ENCODE results near the gene UNC13B.

Gene UNC13B

DNA sequence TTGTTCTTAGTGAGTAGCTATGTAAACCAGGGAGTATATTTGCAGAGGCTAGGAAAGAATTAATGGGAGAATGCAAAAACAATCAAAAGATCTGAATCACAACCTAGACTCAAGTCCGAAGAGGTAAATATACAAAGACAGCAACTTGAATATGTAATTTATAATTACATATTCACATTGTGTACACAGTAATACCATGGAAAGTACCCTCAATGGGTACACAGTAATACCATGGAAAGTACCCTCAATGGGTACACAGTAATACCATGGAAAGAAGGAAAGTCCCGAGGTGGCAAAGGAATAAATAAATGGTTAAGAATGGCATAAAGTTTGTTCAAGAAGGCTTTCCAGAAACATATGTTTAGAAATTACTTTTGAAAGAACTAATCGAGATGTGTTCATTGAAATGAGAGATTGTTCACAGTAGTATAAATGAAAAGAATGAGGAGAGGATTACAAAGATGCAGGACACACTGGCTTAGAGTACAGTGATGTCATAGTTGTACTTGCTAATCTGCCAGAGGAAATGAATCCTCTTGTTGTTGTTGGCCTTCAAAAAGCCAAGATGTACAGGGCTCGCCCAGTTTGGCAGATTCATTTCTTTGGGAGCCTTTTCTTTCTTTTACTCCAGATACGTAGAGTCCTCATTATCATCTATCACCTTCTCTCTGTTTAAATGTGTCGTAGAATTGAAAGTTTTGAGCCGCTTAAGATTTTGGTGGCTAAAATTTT, 116.0 kb downstream of the UNC13B start:
- no peak for DNase-seq (ENCODE audit: low spot score)

DNA sequence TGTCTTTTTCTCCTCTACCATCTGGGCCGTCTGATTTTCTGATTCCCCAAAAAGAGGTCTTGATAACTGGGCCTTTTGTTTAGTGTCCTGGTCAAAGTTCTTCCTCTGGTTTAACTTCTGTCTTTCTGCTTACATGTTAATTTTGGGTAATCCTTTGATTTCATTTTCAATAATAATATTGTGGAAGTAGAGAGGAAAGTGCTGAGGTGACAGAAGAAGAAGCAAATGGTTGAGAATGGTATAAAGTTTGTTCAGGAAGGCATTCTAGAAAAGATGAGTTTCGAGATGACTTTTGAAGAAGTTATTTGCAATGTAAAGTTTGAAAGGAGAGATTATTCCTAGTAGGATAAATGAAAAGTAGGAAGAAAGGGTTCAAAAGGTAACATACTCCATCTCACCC, 118.1 kb downstream of the UNC13B start:
- no peak for DNase-seq (ENCODE audit: low spot score)

DNA sequence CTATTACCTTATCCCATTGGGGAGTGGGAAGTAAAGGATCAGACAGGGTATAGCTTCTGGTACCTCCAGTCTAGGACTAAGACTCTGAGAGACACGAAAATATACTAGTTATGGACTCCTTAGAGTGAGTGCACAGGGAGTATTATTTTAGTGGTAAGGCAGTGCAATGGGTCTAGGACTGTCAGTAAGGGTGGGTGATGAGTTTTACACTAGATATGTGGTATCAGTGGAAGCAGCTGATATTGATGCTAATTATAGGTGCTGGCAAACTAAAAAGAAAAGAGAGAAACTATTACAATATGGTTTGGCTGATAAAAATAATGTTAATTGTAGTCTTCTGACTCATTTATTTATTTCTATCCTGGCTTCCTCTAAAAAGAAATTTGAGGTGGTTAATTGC, 118.6 kb downstream of the UNC13B start:
- no peak for DNase-seq (ENCODE audit: low spot score)

DNA sequence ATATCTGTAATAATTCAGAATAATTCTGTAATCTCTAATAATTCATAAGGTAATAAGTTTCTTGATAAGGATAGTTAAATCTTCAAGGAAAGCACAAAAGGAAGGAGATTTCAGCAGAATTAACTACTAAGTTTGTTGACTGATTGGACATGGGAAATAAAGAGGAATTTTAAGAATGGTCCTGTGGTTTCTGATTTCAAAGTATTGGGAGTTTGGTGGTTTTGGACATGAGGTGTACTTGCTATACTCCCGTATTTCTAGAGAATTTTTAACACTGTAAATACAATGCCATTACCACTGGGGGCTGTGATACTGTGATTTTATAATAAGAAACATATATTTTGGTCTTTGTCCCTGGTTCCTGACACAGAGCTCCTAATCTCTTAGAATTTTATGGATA, 123.9 kb downstream of the UNC13B start:
- no peak for DNase-seq (ENCODE audit: low spot score)

DNA sequence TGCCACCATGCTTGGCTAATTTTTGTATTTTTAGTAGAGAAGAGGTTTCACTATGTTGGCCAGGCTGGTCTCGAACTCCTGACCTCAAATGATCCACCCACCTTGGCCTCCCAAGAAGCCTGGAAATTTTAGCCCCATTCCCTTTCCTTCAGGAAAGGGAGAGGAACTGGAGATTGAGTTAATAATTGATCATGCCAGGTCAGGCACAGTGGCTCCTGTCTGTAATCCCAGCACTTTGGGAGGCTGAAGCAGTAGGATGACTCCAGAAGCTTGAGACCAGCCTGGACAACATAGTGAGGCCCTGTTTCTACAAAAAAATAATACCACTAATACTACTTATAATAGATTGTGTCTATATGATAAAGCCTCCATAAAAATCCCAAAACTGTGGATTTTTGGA, 124.6 kb downstream of the UNC13B start:
- DNase-seq (ENCODE audit: low spot score) = no peak

DNA sequence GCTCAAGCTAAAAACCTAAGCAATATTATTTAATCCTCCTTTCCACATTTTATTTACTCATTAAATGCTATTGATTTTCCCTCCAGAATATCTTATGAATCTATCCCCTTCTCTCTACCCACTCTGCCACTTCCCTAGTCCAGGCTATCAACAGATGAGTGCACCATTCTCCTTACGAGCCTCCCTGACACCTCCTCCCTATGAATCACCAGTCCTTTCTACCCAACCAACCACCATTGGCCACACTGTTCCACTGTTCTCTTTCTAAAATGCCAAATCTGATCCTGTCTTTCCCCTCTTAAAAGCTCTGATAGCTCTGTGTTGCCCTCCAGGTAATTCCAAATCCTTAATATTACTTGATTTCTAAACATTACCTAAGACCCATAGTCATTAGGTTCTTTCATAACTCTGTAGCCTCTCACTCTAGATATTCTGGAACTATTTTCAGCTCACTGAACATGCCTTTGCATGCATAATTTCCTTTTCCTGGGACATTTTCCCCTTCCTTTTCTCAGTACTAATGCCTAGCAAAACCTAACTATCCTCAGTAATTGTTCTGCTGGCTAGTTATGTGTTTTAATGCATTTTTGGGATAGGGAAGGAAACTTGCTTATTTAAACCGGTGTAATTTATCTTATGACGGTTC, 126.3 kb downstream of the UNC13B start:
- no peak for DNase-seq (ENCODE audit: low spot score)

DNA sequence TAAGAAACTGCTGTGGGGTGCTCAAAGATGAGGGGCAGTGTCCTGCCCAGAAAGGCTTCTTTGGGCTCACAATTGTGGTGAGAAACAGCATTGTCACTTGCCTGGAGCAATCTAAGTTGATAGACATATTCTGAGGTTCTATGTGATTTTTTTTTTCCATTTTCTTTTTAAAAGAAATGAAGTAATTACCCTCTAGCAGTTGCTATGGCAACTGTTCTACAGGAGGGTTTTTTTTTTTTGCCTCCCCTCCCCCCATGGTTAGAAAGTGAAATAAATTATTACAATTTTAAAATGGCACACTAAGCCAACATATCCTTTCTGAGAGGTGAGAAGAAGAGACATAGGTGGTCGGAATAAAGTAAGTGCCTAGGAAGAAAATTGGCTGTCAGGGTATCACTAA, 127.0 kb downstream of the UNC13B start:
- DNase-seq (ENCODE audit: low spot score) = no peak

DNA sequence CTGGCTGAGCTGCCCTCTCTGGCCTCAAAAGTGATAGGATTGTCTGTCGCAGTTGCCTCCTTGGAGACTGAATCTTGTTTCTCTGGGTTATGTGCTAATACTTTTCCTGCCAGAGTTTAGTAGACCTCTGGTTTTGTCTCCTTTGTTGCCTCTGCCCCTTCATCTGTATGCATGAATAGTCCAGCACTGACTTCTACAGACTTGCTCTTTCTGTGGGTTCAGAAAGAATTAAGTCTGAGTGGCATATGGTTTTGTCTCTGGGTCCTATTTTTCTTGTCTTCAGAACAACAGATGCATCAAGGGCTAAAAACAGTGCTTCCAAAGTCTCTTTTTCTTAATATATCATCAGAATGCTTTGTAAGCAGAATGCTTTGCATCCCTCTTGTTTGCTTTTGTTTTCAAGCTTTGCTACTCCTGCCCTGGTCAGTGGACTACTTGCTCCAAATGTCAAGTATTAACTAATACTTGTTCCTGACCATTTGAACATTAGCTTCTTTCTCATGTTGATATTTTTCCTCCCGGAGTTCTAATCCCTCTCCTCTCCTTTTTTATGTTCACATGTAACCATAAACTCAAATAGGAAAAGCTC, 131.7 kb downstream of the UNC13B start:
- DNase-seq (ENCODE audit: low spot score) = no peak

DNA sequence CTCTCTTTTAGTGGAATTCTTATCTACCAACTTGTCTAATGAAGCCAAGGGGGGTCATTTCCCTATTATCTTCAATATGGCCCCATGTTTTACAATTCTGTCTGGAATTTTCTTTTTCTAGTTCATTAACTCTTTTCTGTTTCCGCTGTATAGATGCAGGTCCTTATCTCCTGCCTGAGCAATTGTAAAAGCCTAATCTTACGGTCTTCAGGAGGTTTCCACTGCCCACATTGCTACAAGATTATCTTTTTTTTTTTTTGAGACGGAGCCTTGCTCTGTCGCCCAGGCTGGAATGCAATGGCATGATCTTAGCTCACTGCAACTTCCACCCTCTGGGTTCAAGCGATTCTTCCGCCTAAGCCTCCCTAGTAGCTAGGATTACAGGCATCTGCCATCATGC, 132.3 kb downstream of the UNC13B start:
- no peak for DNase-seq (ENCODE audit: low spot score)

DNA sequence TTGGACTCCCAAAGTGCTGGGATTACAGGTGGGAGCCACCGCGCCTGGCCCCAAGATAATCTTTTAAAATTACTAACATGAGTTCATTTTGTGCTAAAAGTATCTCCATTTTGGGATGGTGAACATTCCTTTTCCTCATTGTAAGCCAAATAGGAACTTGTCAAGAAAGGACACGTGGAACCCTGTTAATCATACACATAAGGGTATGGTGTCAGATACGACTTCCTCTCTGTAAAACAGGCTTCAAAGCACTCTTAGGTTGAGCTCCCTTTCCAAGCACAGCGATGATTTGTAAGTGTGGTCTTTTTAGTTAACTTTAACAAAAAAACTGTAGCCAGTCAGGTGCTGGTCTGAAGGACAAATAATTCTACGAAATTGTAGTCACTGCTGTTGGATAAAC, 132.7 kb downstream of the UNC13B start:
- no peak for DNase-seq (ENCODE audit: low spot score)

DNA sequence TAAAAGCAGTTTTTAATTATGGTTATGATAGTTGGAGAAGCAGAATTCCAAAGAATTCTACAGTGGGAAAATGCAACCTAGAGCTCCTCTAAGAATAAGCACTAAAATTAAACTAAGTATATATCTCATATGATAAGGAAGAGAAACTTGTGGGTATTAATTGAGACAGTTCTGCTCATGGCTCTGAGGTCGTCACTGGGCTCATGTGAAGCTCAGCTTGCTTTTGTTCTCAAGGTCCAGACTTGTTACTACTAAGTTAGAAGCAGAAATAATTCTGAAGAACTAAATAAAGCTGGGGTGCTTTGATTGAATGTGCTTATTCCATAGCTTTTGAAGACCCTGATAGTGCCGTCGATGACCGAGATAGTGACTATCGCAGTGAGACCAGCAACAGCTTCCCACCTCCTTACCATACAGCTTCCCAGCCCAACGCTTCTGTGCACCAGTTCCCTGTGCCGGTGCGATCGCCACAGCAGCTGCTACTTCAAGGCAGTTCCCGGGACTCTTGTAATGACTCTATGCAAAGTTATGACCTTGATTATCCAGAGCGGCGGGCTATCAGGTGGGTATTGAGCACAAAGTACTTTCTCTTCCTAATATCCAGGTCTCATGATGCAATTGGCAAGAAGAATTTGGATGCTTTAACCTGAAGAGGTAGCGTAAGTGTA, 133.7 kb downstream of the UNC13B start:
- no peak for DNase-seq (ENCODE audit: low spot score)

DNA sequence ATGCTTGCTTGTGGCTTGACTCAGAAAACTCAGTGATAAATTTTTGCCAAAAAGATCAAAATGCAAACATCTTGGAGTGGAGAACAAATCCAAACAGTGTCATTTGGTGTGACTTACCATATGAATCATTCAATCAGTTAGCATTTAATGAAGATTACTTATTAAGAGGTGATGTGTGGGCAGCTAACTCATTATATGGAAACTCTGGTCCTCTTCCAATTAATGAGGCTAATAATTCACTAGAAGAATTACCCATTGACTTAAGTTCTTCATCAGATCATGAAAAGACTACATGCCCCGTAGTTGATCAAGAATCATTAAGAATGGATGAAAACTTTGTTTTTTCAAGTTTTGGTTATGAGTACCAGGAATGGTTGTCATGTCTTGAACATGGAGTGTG, 141.8 kb downstream of the UNC13B start:
- no peak for DNase-seq (ENCODE audit: low spot score)

DNA sequence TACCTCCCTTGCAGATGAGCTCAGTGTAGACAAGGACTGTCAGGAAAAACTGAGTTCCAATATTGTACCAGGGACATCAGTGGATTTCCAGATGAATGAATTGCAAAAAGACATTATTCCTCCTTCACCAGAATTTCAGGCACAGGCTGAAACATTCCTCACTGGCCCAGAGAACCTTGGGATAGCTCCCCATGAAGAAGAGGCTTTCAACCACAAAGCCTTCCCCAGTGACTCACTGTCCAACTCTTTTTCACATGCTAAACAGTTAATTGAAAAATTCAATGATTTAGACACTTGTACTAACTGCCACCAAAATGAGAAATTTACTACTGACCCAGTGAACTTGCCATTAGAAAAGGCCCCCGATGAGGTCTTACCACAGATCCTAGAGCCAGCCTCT, 144.5 kb downstream of the UNC13B start:
- DNase-seq (ENCODE audit: low spot score) = no peak

DNA sequence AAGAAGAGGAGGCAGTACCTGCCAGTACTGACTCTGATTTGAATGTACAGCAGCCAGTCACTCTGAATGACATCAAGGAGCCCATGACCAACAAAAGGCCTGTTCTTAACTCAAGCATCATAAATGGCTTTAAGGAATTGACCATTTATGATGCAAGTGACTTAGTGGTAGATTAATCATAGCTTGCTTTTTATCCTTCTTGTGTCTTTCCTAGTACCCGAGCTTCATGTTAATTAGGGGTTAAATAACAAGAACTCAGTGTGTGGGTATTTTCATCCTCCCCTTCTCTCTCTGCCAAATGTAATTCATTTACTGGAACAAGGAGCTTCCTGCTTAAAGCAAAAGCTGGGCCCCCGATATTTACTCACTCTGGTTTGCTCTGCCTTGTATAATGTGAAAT, 146.5 kb downstream of the UNC13B start:
- DNase-seq (ENCODE audit: low spot score) = no peak

DNA sequence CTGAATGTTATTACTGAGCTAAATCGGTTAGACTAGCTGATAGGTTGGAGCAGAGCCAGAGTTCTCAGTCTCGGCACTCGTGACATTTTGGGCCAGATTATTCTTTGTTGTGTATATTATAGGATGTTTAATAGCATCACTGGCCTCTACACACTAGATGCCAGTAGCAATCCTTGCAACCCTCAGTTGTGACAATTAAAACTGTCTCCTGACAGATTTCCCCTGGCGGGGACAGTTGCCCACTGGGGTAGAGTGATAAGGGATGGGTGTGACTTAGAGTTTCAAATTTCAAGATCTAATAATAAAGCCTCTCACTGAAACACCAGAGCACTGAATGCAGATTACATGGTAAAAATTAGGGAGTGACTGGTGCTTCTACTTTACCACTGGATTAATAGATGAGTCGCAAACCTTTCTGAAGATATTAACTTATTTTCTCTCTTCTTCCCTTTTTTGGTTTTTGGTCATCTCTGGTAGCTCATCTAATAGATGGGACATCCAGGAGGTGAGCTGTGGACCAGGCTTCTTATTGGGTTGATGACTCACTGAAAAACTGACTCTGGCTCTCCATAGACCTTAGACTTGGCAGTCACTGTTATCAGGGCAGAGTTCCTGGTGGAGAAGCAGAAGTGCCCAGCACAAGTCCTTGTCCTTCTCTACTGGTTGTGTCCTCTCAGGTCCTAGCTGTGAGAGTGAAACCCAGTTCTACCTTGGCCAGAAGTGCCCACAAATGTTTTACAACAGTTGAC, 150.3 kb downstream of the UNC13B start:
- no peak for DNase-seq (ENCODE audit: low spot score)

DNA sequence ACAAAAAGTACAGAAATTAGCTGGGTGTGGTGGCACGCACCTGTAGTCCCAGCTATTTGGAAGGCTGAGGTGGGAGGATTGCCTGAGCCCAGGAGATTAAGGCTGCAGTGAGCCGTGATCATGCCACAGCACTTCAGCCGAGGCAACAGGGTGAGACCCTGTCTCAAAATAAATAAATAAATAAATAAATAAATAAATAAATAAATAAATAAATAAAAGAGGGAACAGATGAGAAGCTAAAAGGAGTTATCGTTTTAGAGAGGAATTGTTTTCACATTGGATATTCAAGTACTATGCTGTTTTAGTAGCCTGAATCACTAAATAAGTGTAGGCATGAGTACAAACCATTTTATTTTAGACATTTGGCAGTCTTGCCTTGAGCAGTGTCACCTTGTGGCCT, 151.7 kb downstream of the UNC13B start:
- DNase-seq (ENCODE audit: low spot score) = no peak

DNA sequence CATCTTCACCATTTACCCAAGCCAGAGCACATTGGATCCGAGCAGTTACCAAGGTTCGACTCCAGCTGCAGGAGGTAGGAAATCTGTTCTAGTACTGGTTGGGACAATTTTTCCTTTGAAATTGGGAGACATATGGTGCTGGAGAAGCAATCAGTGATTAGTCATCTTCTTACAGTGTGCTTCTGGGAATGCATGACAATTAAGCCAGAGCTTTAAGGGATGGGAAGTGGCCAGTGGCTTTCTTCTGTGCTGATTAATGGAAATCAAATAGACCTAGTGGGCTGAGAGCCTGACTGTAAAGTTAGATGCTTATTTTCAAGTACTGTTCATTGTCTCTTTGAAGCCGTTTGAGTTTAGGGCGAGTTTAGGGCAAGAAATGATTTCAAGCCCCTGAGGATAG, 152.1 kb downstream of the UNC13B start:
- no peak for DNase-seq (ENCODE audit: low spot score)

DNA sequence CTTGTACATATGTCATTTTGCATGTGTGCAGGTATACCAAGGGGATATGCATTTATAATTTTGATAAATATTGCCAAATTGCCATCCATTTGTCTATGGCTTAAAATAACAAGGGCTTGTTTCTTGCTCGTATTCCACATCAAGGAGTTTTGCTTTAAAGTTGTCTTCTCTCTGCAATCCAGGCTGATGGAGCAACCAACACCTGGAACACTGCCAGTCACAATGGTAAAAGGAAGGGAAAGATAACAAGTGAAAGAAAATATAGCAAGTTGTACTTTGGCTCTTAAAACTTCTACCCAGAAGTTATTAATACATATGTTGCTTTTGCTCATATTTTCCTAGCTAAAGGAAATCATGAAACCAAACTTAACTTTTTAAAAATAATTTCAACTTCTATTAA, 156.9 kb downstream of the UNC13B start:
- DNase-seq (ENCODE audit: low spot score) = no peak

DNA sequence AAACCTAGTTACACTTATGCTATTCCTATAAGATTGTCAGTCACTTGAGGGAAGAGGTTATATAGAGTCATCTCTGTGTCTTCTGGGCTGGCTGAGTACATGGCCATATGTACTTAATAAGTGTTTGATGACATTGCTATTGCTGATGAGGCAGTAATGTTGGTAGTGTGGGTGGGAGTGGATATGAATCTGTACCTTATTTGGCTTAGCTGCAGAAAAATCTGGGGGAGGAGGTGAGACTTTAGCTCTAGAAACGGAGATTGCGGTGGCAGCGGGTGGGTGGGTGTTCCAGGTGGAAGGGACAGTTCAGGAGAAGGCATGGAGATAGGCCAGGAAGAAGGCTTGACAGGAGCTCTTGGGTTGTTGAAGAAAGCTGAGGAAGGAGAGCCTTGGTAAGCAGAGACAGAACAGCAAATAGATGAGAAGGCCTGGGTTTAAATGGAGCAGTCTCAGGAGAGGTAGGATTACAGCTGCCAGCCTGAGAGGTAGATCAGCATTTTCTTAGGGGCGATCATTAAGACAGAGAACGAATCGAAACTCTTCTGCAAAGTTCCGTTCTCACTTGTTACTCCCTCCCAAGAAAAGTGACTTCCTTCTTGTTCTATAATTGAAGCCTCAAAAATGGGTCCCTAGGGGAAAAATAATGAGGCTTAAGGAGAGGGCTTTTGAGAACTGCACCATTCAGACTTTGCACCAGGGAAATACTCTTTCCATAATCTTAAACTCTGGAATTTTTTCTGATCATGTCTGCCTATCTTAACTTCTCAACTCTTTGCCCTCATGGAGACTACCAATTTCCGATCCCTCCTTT, 160.5 kb downstream of the UNC13B start:
- no peak for DNase-seq (ENCODE audit: low spot score)

DNA sequence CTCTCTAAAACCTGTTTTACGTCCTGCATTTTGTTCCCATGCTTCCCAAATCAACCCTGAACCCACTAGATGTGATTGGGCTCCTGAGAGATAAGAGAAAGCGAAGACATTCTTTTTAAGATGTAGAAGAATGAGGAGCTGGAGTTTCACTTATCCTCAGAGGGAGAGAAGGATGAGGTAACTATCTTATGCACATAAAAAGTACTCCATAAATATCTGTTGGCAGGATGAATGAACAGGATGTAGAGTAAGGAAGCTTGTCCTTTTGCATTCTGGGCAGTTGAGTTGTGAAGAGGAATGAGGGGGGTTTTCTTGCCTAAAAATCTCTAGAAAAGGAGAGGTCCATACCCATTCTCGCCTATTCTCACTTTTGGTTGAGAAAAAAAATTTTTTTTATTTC, 163.2 kb downstream of the UNC13B start:
- no peak for DNase-seq (ENCODE audit: low spot score)

DNA sequence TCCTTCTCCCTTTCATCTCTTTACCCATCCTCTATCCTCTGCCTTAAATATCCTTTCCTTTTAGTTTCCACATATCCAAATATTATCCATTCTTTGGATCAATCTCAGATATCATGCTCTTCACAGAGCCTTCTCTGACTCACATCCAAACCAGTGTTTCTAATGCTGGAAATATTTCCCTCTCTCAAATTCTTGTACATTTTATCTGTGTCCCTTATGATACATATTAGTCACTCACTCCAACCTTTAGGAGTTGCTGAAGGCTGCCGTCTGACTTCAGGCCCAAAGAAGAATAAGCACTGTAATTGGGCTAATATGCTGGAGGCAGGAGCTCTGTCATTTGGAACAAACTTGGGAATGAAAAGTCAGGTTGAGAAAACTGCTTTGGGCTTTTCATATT, 171.7 kb downstream of the UNC13B start:
- no peak for DNase-seq (ENCODE audit: low spot score)

DNA sequence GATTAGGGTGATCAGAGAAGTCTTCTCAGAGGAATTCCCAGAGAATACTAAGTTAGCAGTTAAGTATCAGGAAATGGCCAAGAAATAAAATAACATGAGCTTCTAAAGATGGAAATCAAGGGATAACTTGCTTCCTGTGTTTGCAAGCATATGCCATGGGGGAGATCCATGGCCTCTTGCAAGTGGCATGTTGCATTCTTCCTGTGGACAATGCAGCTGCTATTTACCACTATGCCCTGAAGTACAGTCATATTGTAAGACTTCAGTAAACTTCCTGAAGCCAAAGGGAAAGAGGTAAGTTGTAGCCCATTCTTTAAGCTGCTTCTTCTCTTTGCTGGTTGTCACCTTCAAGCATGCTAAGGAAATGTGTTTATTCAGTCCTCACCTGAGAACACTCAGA, 173.4 kb downstream of the UNC13B start:
- no peak for DNase-seq (ENCODE audit: low spot score)

Data from germinal center (tissue), 1 donor.